ENCODE measurements around the gene PIK3CB.

DNA sequence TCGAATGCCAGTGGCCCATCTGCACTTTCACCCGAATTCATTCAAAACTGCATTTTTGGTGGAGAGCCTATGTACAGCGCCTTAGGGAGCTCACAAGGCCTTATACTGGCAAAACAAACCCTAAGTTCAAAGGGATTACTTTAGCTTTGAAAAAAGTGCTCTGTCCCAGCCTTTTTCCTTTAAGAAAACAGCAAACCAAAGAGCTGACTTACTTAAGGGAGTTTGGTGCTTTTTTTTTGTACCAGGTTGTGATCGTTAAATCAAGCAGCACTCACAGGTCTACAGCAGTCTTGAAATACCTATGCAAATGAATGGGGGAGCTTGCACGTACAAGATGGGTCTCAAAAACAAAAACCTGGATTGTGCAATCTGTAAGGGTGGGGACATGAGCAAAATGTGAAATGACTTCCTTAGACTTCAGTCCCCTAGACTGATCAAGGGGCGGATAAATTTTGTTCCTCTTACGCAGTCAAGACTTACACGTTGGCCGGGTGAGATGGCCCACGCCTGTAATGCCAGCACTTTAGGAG is 11.6 kb upstream of the PIK3CB start:
- no peak for TF ChIP-seq CTCF (IDR thresholded peaks at IDR 0.05)
- TF ChIP-seq POLR2A (IDR thresholded peaks at IDR 0.05), result no peak
- TF ChIP-seq POLR2AphosphoS5 (IDR thresholded peaks at IDR 0.05), result no peak

Measured in prostate gland (tissue), 2 donors.